Cardiac muscle cell (in vitro differentiated cells and primary cell): ENCODE data around the gene BRI3. TPM values are rescaled to one million over a fixed set of nuclear protein-coding genes. Genes with fewer than 3 reads are reported as not detected.

ENCODE experiments used
- DNase-seq, 2 donors: peaks; one replicate each; pipeline versions ENCODE4 v3.0.0 to v3.0.0-alpha.2; 2010 to 2017; ENCODE audit warnings: low read depth in 1 of 2, low spot score in 1 of 2
- H3K27ac ChIP-seq: fragments of 200-600 bp; sonication (generic); 2 replicates; pipeline ENCODE4 v1.5.1; 2016
- H3K27me3 ChIP-seq: fragments of 200-600 bp; sonication (generic); 2 replicates; pipeline ENCODE4 v1.6.0; 2016; ENCODE audit warnings: control low read depth
- H3K36me3 ChIP-seq: fragments of 200-600 bp; sonication (generic); 2 replicates; pipeline ENCODE4 v1.5.1; 2016; ENCODE audit warnings: control low read depth
- H3K4me1 ChIP-seq: fragments of 200-600 bp; sonication (generic); 2 replicates; pipeline ENCODE4 v1.8.1; 2017; ENCODE audit warnings: low read depth, mild to moderate bottlenecking, mixed run types
- H3K4me3 ChIP-seq: fragments of 200-600 bp; sonication (generic); 2 replicates; pipeline ENCODE4 v1.5.1; 2016; ENCODE audit warnings: mild to moderate bottlenecking
- H3K9me3 ChIP-seq: fragments of 200-600 bp; sonication (generic); 2 replicates; pipeline ENCODE4 v1.5.1; 2017; ENCODE audit warnings: low read depth, mild to moderate bottlenecking, control low read depth
- polyA plus RNA-seq: library from polyadenylated mRNA; unstranded; fragments of >200 nt; fragmentation: Nextera tagmentation; extraction: Ambion mirVana; gene quantifications from 2 replicates; pipeline ENCODE4 v1.2.1, GENCODE V29; 2016
- total RNA-seq: library from RNA; depleted of rRNA; stranded (reverse); fragments of >200 nt; gene quantifications from 2 replicates; pipeline ENCODE4 v1.2.3, GENCODE V29; 2016
- TF ChIP-seq, protein P1 (sequence below): IDR thresholded peaks from 2 replicates; pipeline ENCODE4 v1.5.1; 2012; ENCODE audit warnings: low read depth, mild to moderate bottlenecking, low read length

BRI3 gene
- total and polyA plus RNA-seq, 2 experiments from 2014 or later: 23.0 to 50.8 TPM

DNA sequence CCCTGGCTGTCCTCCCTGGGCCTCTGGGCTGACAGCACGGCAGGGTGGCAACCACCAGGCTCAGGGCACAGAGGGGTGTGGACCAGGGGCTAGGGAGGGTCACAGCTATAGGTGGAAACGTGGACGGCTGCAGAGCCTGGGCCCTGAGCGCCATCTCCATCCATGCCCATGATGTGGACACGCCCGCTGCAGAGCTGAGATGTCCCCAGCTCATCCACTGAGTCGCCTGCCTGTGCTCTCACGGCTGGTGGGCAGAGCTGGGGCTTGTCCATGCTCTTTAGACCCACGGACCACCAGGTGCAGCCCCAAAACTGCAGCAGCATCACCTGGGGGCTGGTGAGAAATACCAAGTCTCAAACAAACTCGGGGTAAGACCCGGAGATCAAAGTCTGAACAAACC lies 45.6 kb upstream of the BRI3 start:
- no peak overlapping the region for H3K27ac ChIP-seq
- H3K9me3 ChIP-seq: no peaks in the 10 kb centered on the region
- DNase-seq: no peak
- TF ChIP-seq, protein P1, sequence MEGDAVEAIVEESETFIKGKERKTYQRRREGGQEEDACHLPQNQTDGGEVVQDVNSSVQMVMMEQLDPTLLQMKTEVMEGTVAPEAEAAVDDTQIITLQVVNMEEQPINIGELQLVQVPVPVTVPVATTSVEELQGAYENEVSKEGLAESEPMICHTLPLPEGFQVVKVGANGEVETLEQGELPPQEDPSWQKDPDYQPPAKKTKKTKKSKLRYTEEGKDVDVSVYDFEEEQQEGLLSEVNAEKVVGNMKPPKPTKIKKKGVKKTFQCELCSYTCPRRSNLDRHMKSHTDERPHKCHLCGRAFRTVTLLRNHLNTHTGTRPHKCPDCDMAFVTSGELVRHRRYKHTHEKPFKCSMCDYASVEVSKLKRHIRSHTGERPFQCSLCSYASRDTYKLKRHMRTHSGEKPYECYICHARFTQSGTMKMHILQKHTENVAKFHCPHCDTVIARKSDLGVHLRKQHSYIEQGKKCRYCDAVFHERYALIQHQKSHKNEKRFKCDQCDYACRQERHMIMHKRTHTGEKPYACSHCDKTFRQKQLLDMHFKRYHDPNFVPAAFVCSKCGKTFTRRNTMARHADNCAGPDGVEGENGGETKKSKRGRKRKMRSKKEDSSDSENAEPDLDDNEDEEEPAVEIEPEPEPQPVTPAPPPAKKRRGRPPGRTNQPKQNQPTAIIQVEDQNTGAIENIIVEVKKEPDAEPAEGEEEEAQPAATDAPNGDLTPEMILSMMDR: no peak
- H3K4me1 ChIP-seq: no peaks in the 10 kb centered on the region
- no peak overlapping the region for H3K4me3 ChIP-seq
- no peaks in the 10 kb centered on the region for H3K27me3 ChIP-seq
- H3K36me3 ChIP-seq: no peaks in the 10 kb centered on the region

DNA sequence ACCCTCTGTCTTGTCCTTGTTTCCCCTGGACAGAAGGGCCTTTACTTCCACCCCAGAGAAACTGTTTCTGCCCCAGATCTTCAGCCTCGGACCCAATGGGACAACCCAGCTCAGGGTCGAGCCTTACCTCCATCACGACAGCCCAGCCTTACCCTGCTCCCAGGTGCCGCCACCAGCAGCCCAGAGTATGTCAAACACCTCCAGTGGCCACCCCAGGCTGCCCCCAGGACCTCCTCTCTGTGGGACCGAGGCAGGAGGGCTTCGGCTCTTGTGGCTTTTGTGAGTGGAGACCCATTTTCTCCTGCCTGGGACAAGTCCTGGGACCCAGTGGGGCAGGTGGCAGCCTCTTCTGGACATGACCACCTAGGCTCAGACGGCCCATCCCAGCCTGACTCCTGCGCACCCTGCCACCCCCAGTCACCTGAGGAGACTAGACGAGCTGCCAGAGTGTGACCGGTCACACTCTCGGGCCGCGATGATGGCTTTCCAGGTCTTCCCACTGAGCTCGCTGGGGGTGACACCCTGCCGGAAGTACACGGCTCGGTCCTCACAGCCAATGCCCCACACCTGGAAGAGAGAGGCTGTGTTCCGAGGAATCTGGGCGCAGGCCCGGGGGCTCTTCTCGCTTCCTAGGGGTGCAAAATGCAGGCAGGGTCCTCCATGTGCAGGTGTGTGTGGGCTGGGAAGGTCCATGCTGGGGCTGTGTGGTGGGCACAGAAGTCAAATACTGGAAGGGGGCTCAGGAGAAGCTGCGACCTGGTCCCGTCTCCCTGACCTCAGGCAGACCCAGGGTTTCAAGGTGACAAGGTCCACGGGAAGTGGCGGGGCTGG lies 44.9 kb upstream of the BRI3 start:
- H3K4me3 ChIP-seq: no peak overlapping the region
- DNase-seq: no peak
- no peak overlapping the region for H3K27ac ChIP-seq
- TF ChIP-seq, protein P1: no peak
- no peaks in the 10 kb centered on the region for H3K27me3 ChIP-seq
- no peaks in the 10 kb centered on the region for H3K4me1 ChIP-seq
- H3K9me3 ChIP-seq: no peaks in the 10 kb centered on the region
- no peaks in the 10 kb centered on the region for H3K36me3 ChIP-seq

DNA sequence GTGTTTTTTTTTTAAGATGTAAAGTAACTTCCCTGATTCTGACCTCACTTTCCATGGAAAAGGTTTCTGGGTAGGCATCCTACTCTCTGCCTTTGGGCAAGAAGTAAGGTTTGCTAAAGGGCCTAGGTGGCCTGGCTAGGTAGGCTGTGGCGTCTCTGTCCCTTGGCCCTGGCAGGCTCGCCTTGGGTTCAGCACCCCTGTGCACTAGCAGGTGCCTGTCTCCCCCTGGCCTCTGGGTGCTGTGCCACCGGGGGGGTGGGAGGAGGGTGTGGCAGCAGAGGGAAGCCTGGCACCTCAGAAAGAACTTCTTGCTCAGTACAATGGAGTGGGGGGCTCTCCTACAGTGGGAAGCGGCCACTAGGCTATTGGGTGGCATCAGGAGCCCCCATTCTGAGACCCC lies 43.4 kb upstream of the BRI3 start:
- Histone ChIP-seq H3K27ac (no peak overlapping the region), H3K4me1 (no peaks in the 10 kb centered on the region), H3K9me3 (no peaks in the 10 kb centered on the region), H3K36me3 (no peaks in the 10 kb centered on the region), H3K4me3 (no peak overlapping the region), H3K27me3 (no peaks in the 10 kb centered on the region)
- TF ChIP-seq, protein P1: no peak
- no peak for DNase-seq

DNA sequence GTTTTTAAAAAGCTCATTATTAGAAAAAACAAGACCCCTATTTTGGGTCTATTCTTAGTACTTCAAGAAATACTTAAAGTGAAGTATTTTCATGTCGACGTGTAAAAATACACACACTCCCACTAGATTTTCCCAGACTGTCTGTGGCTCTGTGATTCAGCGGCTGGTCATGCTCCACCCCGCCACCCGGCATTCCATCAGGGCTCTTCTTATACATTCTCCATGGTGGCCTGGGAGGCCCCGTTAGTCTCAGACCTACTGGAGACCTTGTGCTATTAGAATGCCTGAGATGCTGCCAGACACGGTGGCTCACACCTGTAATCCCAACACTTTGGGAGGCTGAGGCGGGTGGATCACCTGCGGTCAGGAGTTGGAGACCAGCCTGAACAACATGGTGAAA lies 42.5 kb upstream of the BRI3 start:
- no peaks in the 10 kb centered on the region for H3K36me3 ChIP-seq
- H3K9me3 ChIP-seq: no peaks in the 10 kb centered on the region
- no peak for DNase-seq
- no peaks in the 10 kb centered on the region for H3K27me3 ChIP-seq
- TF ChIP-seq, protein P1: no peak
- no peaks in the 10 kb centered on the region for H3K4me1 ChIP-seq
- H3K27ac ChIP-seq: no peak overlapping the region
- H3K4me3 ChIP-seq: no peak overlapping the region

DNA sequence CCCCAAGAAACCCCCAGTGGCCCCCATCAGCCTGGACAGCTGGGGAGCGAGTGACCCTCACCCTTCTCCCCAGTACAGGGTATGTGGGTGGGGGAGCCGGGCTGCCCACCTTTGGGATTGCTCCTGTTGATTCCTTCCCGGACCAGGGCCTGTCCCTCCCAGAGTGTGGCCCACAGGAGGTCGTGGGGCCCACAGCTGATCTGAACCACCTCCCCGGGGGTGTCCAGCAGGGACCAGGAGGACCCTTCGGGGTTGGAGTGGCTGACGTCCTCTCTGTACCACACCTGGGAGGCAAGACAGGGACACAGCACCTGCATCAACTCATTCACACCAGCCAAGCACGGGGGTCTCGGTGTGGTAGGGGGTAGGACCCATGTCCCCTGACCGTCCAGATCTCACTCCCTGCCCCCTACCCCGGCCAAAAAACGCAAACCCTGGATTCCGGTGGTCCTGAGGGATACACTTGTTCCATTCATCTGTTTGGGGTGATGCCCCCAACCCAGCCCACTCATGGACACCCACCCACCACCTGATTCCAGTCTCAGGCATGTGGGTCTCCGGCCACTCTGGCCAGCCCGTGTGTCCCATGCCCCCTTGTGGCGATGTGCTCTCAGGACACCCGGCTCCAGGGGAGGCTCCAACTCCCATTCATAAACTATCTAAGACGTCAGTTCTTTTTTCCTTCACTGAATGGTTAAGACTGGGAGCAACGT lies 40.4 kb upstream of the BRI3 start:
- peak; percentile 49 to 70 for DNase-seq

More for the DNA sequence above, 40.4 kb upstream of the BRI3 start:
- H3K4me3 ChIP-seq: no peak overlapping the region
- H3K27me3 ChIP-seq: no peaks in the 10 kb centered on the region
- H3K4me1 ChIP-seq: no peaks in the 10 kb centered on the region
- no peaks in the 10 kb centered on the region for H3K9me3 ChIP-seq
- TF ChIP-seq, protein P1: peak; percentile 78
- H3K27ac ChIP-seq: no peak overlapping the region
- H3K36me3 ChIP-seq: no peaks in the 10 kb centered on the region
